CD14-positive monocyte (primary cell): ENCODE data around the gene SHMT2. TPM values are rescaled to one million over a fixed set of nuclear protein-coding genes. Genes with fewer than 3 reads are reported as not detected.

Source experiments
- DNase-seq, 3 donors: peaks; one replicate each; pipeline ENCODE4 v3.0.0-alpha.2; 2011 to 2022
- H2AFZ ChIP-seq: 2 replicates; pipeline ENCODE4 v1.6.0; 2012; ENCODE audit warnings: mild to moderate bottlenecking, low read depth, low read length, inconsistent platforms; ENCODE audit not compliant: insufficient read depth, poor library complexity, severe bottlenecking
- H3K27ac ChIP-seq, 2 donors: 1 replicate in 1 of 2; 2 replicates in 1 of 2; pipeline ENCODE4 v1.5.1; 2012 to 2013; ENCODE audit warnings: low read length in 2 of 2, control low read depth in 1 of 2, inconsistent platforms in 1 of 2, low read depth in 1 of 2, mild to moderate bottlenecking in 1 of 2
- H3K27me3 ChIP-seq, 2 donors: one replicate each; pipeline versions ENCODE4 v1.6.0 to v1.6.1; 2011 to 2013; ENCODE audit warnings: low read length in 2 of 2; ENCODE audit not compliant: control insufficient read depth in 2 of 2, insufficient read depth in 2 of 2
- H3K36me3 ChIP-seq, 2 donors: replicated peaks in 1 of 2; 1 replicate in 1 of 2; 2 replicates in 1 of 2; pipeline versions ENCODE4 v1.5.1 to v1.6.1; 2012 to 2013; ENCODE audit warnings: low read length in 2 of 2, control low read depth in 1 of 2, inconsistent platforms in 1 of 2, mild to moderate bottlenecking in 1 of 2; ENCODE audit not compliant: insufficient read depth in 2 of 2, control insufficient read depth in 1 of 2
- H3K4me1 ChIP-seq, 2 donors: 1 replicate in 1 of 2; 2 replicates in 1 of 2; pipeline versions ENCODE4 v1.5.1 to v1.6.1; 2012 to 2013; ENCODE audit warnings: low read length in 2 of 2, control low read depth in 1 of 2, inconsistent platforms in 1 of 2, mild to moderate bottlenecking in 1 of 2, moderate library complexity in 1 of 2; ENCODE audit not compliant: insufficient read depth in 2 of 2, control insufficient read depth in 1 of 2
- H3K4me2 ChIP-seq: replicated peaks from 2 replicates; pipeline ENCODE3; 2012; ENCODE audit warnings: low read length, moderate library complexity, mild to moderate bottlenecking; ENCODE audit not compliant: poor library complexity, severe bottlenecking; ENCODE audit errors: extremely low read depth
- H3K4me3 ChIP-seq, 3 experiments: fragments of 200-600 bp in 1 of 3; sonication (generic) in 1 of 3; replicated peaks in 1 of 3; 1 replicate in 2 of 3; 2 replicates in 1 of 3; pipeline ENCODE4 v1.5.1; 2011 to 2013; ENCODE audit warnings: low read length in 3 of 3, mild to moderate bottlenecking in 3 of 3, control low read depth in 2 of 3, low read depth in 2 of 3, inconsistent platforms in 1 of 3, moderate library complexity in 1 of 3
- H3K79me2 ChIP-seq: 2 replicates; pipeline ENCODE4 v1.6.0; 2012; ENCODE audit warnings: mild to moderate bottlenecking, control low read depth, inconsistent platforms, low read length, moderate library complexity; ENCODE audit not compliant: insufficient read depth
- H3K9ac ChIP-seq: 2 replicates; pipeline ENCODE4 v1.6.0; 2017; ENCODE audit warnings: low read length, mild to moderate bottlenecking; ENCODE audit not compliant: insufficient read depth, poor library complexity, severe bottlenecking
- H3K9me3 ChIP-seq, 2 donors: replicated peaks in 1 of 2; 1 replicate in 1 of 2; 2 replicates in 1 of 2; pipeline versions ENCODE4 v1.5.1 to v1.6.1; 2012 to 2013; ENCODE audit warnings: low read length in 2 of 2, control low read depth in 1 of 2; ENCODE audit not compliant: control insufficient read depth in 1 of 2, insufficient read depth in 1 of 2
- H4K20me1 ChIP-seq: 2 replicates; pipeline ENCODE4 v1.6.0; 2012; ENCODE audit warnings: mild to moderate bottlenecking, low read length, control low read depth, moderate library complexity; ENCODE audit not compliant: insufficient read depth
- H3K27ac Mint-ChIP-seq, 7 donors: one replicate each; pipeline ENCODE4 v1.8.0; 2020; ENCODE audit warnings: mild to moderate bottlenecking in 7 of 7, mixed read lengths in 7 of 7, moderate library complexity in 6 of 7, inconsistent platforms in 2 of 7
- H3K27me3 Mint-ChIP-seq, 3 donors: one replicate each; pipeline ENCODE4 v1.8.0; 2021 to 2022; ENCODE audit warnings: low read depth in 3 of 3, mild to moderate bottlenecking in 3 of 3, mixed read lengths in 3 of 3, moderate library complexity in 3 of 3, inconsistent platforms in 1 of 3
- H3K36me3 Mint-ChIP-seq, 2 donors: one replicate each; pipeline ENCODE4 v1.8.0; 2020; ENCODE audit warnings: mixed read lengths in 2 of 2, inconsistent platforms in 1 of 2, mild to moderate bottlenecking in 1 of 2
- H3K4me1 Mint-ChIP-seq: one replicate; pipeline ENCODE4 v1.8.0; 2020; ENCODE audit warnings: mild to moderate bottlenecking, mixed read lengths
- H3K4me3 Mint-ChIP-seq, 2 donors: one replicate each; pipeline ENCODE4 v1.8.0; 2020; ENCODE audit warnings: mild to moderate bottlenecking in 2 of 2, mixed read lengths in 2 of 2, moderate library complexity in 1 of 2
- H3K9me3 Mint-ChIP-seq, 7 donors: one replicate each; pipeline ENCODE4 v1.8.0; 2020 to 2022; ENCODE audit warnings: mixed read lengths in 7 of 7, mild to moderate bottlenecking in 6 of 7, moderate library complexity in 6 of 7, inconsistent platforms in 2 of 7
- WGBS: methylation state at CpG from one replicate; pipeline ENCODE4 v1.1.5; 2013; ENCODE audit warnings: missing lambda C conversion rate; ENCODE audit not compliant: insufficient coverage; 5-methylcytosine and 5-hydroxymethylcytosine counted together
- intact Hi-C, 2 donors: fragments of 100-400 bp; cut with micrococcal nuclease; formaldehyde crosslinking; loops; one replicate each; pipeline versions ENCODE4 v1.15.0 to v1.15.1; 2023
- polyA plus RNA-seq, 3 donors: library from polyadenylated mRNA; depleted of rRNA in 1 of 3; unstranded in 2 of 3; stranded (reverse) in 1 of 3; fragments of 300-500 nt in 2 of 3; fragments of >200 nt in 1 of 3; fragmentation: Illumina TruSeq in 2 of 3; gene quantifications; 1 replicate in 2 of 3; 2 replicates in 1 of 3; pipeline ENCODE4 v1.2.3, GENCODE V29; 2012 to 2021
- TF ChIP-seq, protein P1 (sequence below): fragments of 200-600 bp; IDR thresholded peaks from one replicate; pipeline ENCODE4 v1.8.0; 2022; ENCODE audit warnings: antibody characterized with exemption, mild to moderate bottlenecking

The SHMT2 gene
- polyA plus RNA-seq, 3 donors = 36.8 to 52.0 (median 39.8) TPM

DNA sequence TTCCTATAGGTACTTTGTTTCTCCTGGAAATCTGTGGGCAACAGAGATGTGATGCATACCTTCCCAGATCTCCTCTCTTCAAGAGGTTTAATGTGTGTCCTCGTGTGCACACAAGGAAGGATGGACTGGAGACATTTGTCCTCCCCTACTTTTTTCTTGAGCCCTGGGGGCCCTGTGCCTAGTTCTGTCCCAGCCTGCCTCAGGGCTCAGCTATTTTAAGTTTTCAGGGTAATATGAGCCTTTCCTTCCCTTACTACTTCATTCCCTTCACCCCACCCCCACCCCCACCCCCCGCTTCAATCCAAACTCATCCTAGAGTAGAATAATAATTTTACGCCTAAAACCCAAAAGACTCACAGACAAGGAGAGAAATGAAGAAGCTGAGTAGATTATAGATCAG, 21.0 kb downstream of the SHMT2 start:
- intact Hi-C loops = no loop called here

DNA sequence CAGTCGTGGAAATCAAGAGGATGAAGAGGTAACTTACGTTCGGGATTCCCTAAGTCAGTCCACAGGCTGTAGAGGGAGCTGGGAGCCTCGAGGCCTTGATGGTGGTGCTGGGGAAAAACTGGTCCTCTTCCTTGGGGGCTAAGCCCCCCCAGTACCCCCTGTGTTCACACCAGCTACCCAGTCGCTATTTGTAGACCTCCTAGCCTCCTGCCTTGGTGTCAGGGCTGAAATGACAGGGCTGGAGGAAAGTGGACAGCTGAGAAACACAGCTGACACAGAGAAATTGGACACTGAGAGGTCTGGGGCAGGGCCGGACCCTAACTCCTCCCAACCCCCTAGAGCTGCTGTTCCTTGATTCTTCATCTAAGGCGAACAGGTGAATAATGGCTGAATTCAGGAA, 21.4 kb downstream of the SHMT2 start, which contains the start of gene STAC3:
TSS of gene STAC3 (minus strand) at position 232 of the 400 bp plus-strand sequence. CDS start 1,551 bp downstream, outside the sequence.
- H3K4me3 ChIP-seq = no peak within 1 kb of the TSS
- no peaks in the 10 kb centered on the region for H3K9me3 ChIP-seq
- no peak within 1 kb of the TSS for H3K9ac ChIP-seq
- no peaks in the 10 kb centered on the region for H4K20me1 ChIP-seq
- H2AFZ ChIP-seq = no peak within 1 kb of the TSS
- no peak for DNase-seq
- no peaks in the 10 kb centered on the region for H3K79me2 ChIP-seq
- TF ChIP-seq, protein P1, sequence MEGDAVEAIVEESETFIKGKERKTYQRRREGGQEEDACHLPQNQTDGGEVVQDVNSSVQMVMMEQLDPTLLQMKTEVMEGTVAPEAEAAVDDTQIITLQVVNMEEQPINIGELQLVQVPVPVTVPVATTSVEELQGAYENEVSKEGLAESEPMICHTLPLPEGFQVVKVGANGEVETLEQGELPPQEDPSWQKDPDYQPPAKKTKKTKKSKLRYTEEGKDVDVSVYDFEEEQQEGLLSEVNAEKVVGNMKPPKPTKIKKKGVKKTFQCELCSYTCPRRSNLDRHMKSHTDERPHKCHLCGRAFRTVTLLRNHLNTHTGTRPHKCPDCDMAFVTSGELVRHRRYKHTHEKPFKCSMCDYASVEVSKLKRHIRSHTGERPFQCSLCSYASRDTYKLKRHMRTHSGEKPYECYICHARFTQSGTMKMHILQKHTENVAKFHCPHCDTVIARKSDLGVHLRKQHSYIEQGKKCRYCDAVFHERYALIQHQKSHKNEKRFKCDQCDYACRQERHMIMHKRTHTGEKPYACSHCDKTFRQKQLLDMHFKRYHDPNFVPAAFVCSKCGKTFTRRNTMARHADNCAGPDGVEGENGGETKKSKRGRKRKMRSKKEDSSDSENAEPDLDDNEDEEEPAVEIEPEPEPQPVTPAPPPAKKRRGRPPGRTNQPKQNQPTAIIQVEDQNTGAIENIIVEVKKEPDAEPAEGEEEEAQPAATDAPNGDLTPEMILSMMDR = no peak
- Mint-ChIP-seq H3K36me3 (peaks cover 41 to 43% of the 10 kb centered on the region in 2 donors), H3K27ac (peak within 1 kb of the TSS in 1 of 7 donors; percentile 49), H3K4me3 (no peak within 1 kb of the TSS), H3K9me3 (no peaks in the 10 kb centered on the region), H3K27me3 (peaks cover 0 to 2% (median 2%) of the 10 kb centered on the region in 3 donors), H3K4me1 (peaks cover 20% of the 10 kb centered on the region)
- intact Hi-C loops = no loop called here
- peaks cover 26 to 29% of the 10 kb centered on the region in 2 donors for H3K36me3 ChIP-seq
- H3K4me2 ChIP-seq = no peak within 1 kb of the TSS
- H3K4me1 ChIP-seq = peaks cover 21% of the 10 kb centered on the region in 2 donors
- 86% methylated on average over 1 of the region's 7 CpGs for WGBS
- no peaks in the 10 kb centered on the region for H3K27me3 ChIP-seq
- no peak within 1 kb of the TSS for H3K27ac ChIP-seq

More for the DNA sequence above, 21.0 kb downstream of the SHMT2 start:
- Histone ChIP-seq H3K4me3 (no peak overlapping the region), H3K79me2 (no peaks in the 10 kb centered on the region), H3K27me3 (no peaks in the 10 kb centered on the region), H3K9ac (no peak overlapping the region), H3K27ac (no peak overlapping the region), H3K4me2 (no peak overlapping the region), H3K36me3 (peaks cover 21 to 25% of the 10 kb centered on the region in 2 donors), H3K9me3 (no peaks in the 10 kb centered on the region), H2AFZ (no peak overlapping the region), H4K20me1 (no peaks in the 10 kb centered on the region), H3K4me1 (peaks cover 22 to 23% of the 10 kb centered on the region in 2 donors)
- TF ChIP-seq, protein P1 = no peak
- peaks cover 37 to 39% of the 10 kb centered on the region in 2 donors for H3K36me3 Mint-ChIP-seq
- H3K4me1 Mint-ChIP-seq = peaks cover 21% of the 10 kb centered on the region
- no peak for DNase-seq
- no CpG with 5 or more reads among the region's 3 CpGs for WGBS
- H3K4me3 Mint-ChIP-seq = no peak overlapping the region
- no peaks in the 10 kb centered on the region for H3K9me3 Mint-ChIP-seq
- peaks cover 0 to 2% (median 2%) of the 10 kb centered on the region in 3 donors for H3K27me3 Mint-ChIP-seq
- H3K27ac Mint-ChIP-seq = no peak overlapping the region
